Hepatocyte (in vitro differentiated cells): ENCODE results near the gene ARCN1. TPM values are rescaled to one million over a fixed set of nuclear protein-coding genes. Genes with fewer than 3 reads are reported as not detected.

Experiments used
- DNase-seq: peaks from one replicate; pipeline ENCODE4 v3.0.0-alpha.2; 2016; ENCODE audit warnings: low spot score
- H2AFZ ChIP-seq: fragments of 200-600 bp; sonication (generic); 2 replicates; pipeline ENCODE4 v1.6.0; 2016; ENCODE audit warnings: antibody characterized with exemption, mild to moderate bottlenecking
- H3K27ac ChIP-seq: fragments of 200-600 bp; sonication (generic); 2 replicates; pipeline ENCODE4 v1.5.1; 2016; ENCODE audit warnings: mild to moderate bottlenecking
- H3K27me3 ChIP-seq: fragments of 200-600 bp; sonication (generic); 2 replicates; pipeline ENCODE4 v1.6.1; 2016
- H3K36me3 ChIP-seq: fragments of 200-600 bp; sonication (generic); replicated peaks from 2 replicates; pipeline ENCODE4 v1.5.1; 2016; ENCODE audit warnings: low read depth; ENCODE audit not compliant: insufficient read depth
- H3K4me1 ChIP-seq: fragments of 200-600 bp; sonication (generic); 2 replicates; pipeline ENCODE4 v1.5.1; 2016; ENCODE audit warnings: mild to moderate bottlenecking, moderate library complexity; ENCODE audit not compliant: insufficient read depth
- H3K4me2 ChIP-seq: fragments of 200-600 bp; sonication (generic); 2 replicates; pipeline ENCODE4 v1.6.0; 2016
- H3K4me3 ChIP-seq: fragments of 200-600 bp; sonication (generic); 2 replicates; pipeline ENCODE4 v1.5.1; 2016; ENCODE audit warnings: mild to moderate bottlenecking
- H3K79me2 ChIP-seq: fragments of 200-600 bp; sonication (generic); 2 replicates; pipeline ENCODE4 v1.6.0; 2017; ENCODE audit warnings: mild to moderate bottlenecking
- H3K9me2 ChIP-seq: fragments of 200-600 bp; sonication (generic); replicated peaks from 2 replicates; pipeline ENCODE4 v1.6.0; 2017; ENCODE audit warnings: mild to moderate bottlenecking; ENCODE audit not compliant: insufficient read depth
- H3K9me3 ChIP-seq: fragments of 200-600 bp; sonication (generic); 2 replicates; pipeline ENCODE4 v1.5.1; 2016; ENCODE audit warnings: low read depth, mild to moderate bottlenecking
- H4K20me1 ChIP-seq: fragments of 200-600 bp; sonication (generic); 2 replicates; pipeline ENCODE4 v1.6.0; 2016; ENCODE audit warnings: mild to moderate bottlenecking; ENCODE audit not compliant: insufficient read depth, poor library complexity, severe bottlenecking
- CTCF ChIP-seq: fragments of 200-600 bp; sonication (generic); IDR thresholded peaks from 2 replicates; pipeline ENCODE4 v1.5.1; 2016; ENCODE audit warnings: antibody characterized with exemption, mild to moderate bottlenecking; ENCODE audit not compliant: poor library complexity
- EZH2 ChIP-seq: fragments of 200-600 bp; sonication (generic); IDR thresholded peaks from 2 replicates; pipeline ENCODE4 v1.6.1; 2016; ENCODE audit warnings: antibody characterized with exemption, mild to moderate bottlenecking, borderline replicate concordance
- EZH2phosphoT487 ChIP-seq: fragments of 200-600 bp; sonication (generic); IDR thresholded peaks from one replicate; pipeline ENCODE4 v1.6.1; 2018; ENCODE audit warnings: antibody characterized with exemption, mild to moderate bottlenecking, low read depth, moderate library complexity; ENCODE audit not compliant: unreplicated experiment, severe bottlenecking
- whole genome bisulfite sequencing: methylation state at CpG from one replicate; pipeline ENCODE4 v1.1.6; 2016; ENCODE audit warnings: low lambda C conversion rate; ENCODE audit errors: missing lambda C conversion rate; 5-methylcytosine and 5-hydroxymethylcytosine counted together
- polyA plus RNA-seq: library from polyadenylated mRNA; unstranded; fragments of >200 nt; fragmentation: Nextera tagmentation; extraction: Ambion mirVana; gene quantifications from 2 replicates; pipeline ENCODE4 v1.2.1, GENCODE V29; 2016
- total RNA-seq: library from RNA; depleted of rRNA; stranded (reverse); fragments of >200 nt; gene quantifications from 2 replicates; pipeline ENCODE4 v1.2.3, GENCODE V29; 2014

Gene ARCN1
- total and polyA plus RNA-seq, 2 experiments from 2014 or later = 166 to 190 TPM

- peaks cover 3% of the 10 kb centered on the region for H3K79me2 ChIP-seq
- DNase-seq = no peak
- H3K4me3 ChIP-seq = no peak overlapping the region
- peak overlapping the region; percentile 76 for H3K27ac ChIP-seq
- no peaks in the 10 kb centered on the region for H3K9me3 ChIP-seq
- no peaks in the 10 kb centered on the region for H3K9me2 ChIP-seq
- 74% methylated on average over 7 of the region's 7 CpGs for WGBS
- no peak for TF ChIP-seq EZH2
- TF ChIP-seq CTCF = no peak
- no peak for TF ChIP-seq EZH2phosphoT487
- peak overlapping the region; percentile 99 for H3K4me2 ChIP-seq
- no peaks in the 10 kb centered on the region for H4K20me1 ChIP-seq
- peaks cover 68% of the 10 kb centered on the region for H3K4me1 ChIP-seq
- no peaks in the 10 kb centered on the region for H3K36me3 ChIP-seq
- H3K27me3 ChIP-seq = peaks cover 23% of the 10 kb centered on the region
- no peak overlapping the region for H2AFZ ChIP-seq
Measured at GRCh38 chr11:118606844-118607228, 34.6 kb downstream of the ARCN1 start.

GRCh38 chr11:118607401-118608359 lies 35.5 kb downstream of the ARCN1 start, which contains the start of gene PHLDB1:
PHLDB1 (plus strand) TSS chr11:118607615; CDS start chr11:118613837, 6,222 bp downstream.
- peak; percentile 68 for DNase-seq
- peak within 1 kb of the TSS; percentile 86 for H3K27ac ChIP-seq
- peaks cover 3% of the 10 kb centered on the region for H3K79me2 ChIP-seq
- no peaks in the 10 kb centered on the region for H4K20me1 ChIP-seq
- peak within 1 kb of the TSS; percentile 99 for H3K4me2 ChIP-seq
- H2AFZ ChIP-seq = peak within 1 kb of the TSS; percentile 60
- no peaks in the 10 kb centered on the region for H3K9me2 ChIP-seq
- peak within 1 kb of the TSS; percentile 84 for H3K4me3 ChIP-seq
- WGBS = 2% methylated on average over 50 of the region's 72 CpGs
- H3K36me3 ChIP-seq = no peaks in the 10 kb centered on the region
- peaks cover 73% of the 10 kb centered on the region for H3K4me1 ChIP-seq
- no peaks in the 10 kb centered on the region for H3K9me3 ChIP-seq
- H3K27me3 ChIP-seq = peaks cover 23% of the 10 kb centered on the region
- TF ChIP-seq CTCF (peak; percentile 49), EZH2phosphoT487 (no peak), EZH2 (peak; percentile 55)

DNA sequence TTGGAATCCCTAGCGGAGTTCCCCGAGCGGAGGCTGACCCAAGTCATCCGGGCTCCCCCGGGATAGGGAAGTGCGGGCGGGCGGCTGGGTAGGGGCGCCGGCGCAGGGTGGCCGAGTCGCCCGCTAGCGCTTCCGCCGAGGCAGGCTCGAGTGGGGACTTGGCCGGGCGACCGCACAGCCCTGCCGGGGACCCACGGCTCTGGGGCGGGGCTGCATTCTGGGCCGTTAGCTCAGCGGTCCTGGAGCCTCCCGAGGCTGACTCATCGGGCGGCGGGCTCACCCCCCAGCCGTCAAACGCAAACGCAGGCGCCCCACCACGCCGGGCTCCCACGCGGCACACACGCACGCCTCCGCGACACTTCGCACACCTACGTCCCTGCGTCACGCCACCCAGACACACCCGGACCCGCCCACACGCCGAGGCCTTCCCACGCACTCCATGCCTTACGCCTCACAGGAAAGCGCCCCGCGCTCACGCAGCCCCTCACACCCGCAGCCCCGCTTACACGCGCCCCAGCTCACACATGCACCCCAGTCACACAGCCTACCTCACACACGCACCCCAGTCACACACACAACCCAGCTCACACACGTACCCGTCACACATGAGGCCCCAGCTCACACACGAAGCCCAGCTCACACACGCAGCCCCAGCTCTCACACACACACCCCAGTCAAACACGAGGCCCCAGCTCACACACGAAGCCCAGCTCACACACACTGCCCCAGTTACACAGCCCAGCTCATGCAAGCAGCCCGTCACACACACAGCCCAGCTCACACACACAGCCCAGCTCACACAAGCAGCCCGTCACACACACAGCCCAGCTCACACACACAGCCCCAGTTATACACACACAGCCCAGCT lies 36.4 kb downstream of the ARCN1 start:
- peak; percentile 81 for DNase-seq
- WGBS = 21% methylated on average over 34 of the region's 69 CpGs
- Histone ChIP-seq H4K20me1 (no peaks in the 10 kb centered on the region), H3K4me3 (peak overlapping the region; percentile 84), H3K36me3 (no peaks in the 10 kb centered on the region), H3K9me2 (no peaks in the 10 kb centered on the region), H2AFZ (peak overlapping the region; percentile 60), H3K27ac (peak overlapping the region; percentile 86), H3K4me2 (peak overlapping the region; percentile 99), H3K79me2 (peaks cover 3% of the 10 kb centered on the region), H3K27me3 (peaks cover 23% of the 10 kb centered on the region), H3K9me3 (no peaks in the 10 kb centered on the region), H3K4me1 (peaks cover 77% of the 10 kb centered on the region)
- TF ChIP-seq EZH2phosphoT487 (no peak), EZH2 (no peak), CTCF (no peak)
